Tibial nerve (tissue), 4 donors: ENCODE results near the gene PCDHGB3. TPM values are rescaled to one million over a fixed set of nuclear protein-coding genes. Genes with fewer than 3 reads are reported as not detected.
"Not testable (repeated sequence)": the region's sequence is repeated elsewhere in the genome, so short reads cannot be mapped to it uniquely, and the experiment has no call there.

Source experiments
- DNase-seq, 2 donors: peaks; one replicate each; pipeline ENCODE4 v3.0.0-alpha.2; 2019; ENCODE audit warnings: low spot score in 2 of 2
- H3K27ac ChIP-seq, 4 donors: fragments of 200-600 bp; sonication (generic) in 3 of 4; one replicate each; pipeline ENCODE4 v1.5.1; 2017 to 2019; ENCODE audit warnings: mild to moderate bottlenecking in 1 of 4
- H3K27me3 ChIP-seq, 2 donors: fragments of 200-600 bp; sonication (generic) in 1 of 2; one replicate each; pipeline versions ENCODE4 v1.5.1 to v1.6.0; 2017 to 2019
- H3K36me3 ChIP-seq, 3 donors: fragments of 200-600 bp; sonication (generic); one replicate each; pipeline ENCODE4 v1.5.1; 2018 to 2019
- H3K4me1 ChIP-seq, 4 donors: fragments of 200-600 bp; sonication (generic) in 3 of 4; one replicate each; pipeline ENCODE4 v1.5.1; 2017 to 2019
- H3K4me3 ChIP-seq, 4 donors: fragments of 200-600 bp; sonication (generic) in 3 of 4; one replicate each; pipeline ENCODE4 v1.5.1; 2017 to 2019; ENCODE audit warnings: mild to moderate bottlenecking in 1 of 4, moderate library complexity in 1 of 4
- H3K9me3 ChIP-seq, 4 donors: fragments of 200-600 bp; sonication (generic) in 3 of 4; one replicate each; pipeline ENCODE4 v1.5.1; 2017 to 2019
- EP300 ChIP-seq, 2 donors: sonication (generic); formaldehyde crosslinking; IDR thresholded peaks; one replicate each; pipeline ENCODE4 v1.6.1; 2017; ENCODE audit warnings: antibody characterized with exemption in 2 of 2, mild to moderate bottlenecking in 1 of 2
- POLR2A ChIP-seq, 2 donors: fragments of 450-650 bp; IDR thresholded peaks; one replicate each; pipeline ENCODE4 v1.6.1; 2017; ENCODE audit warnings: antibody characterized with exemption in 2 of 2, mild to moderate bottlenecking in 2 of 2, moderate library complexity in 2 of 2
- WGBS, 2 donors: methylation state at CpG; one replicate each; pipeline ENCODE4 v1.1.5; 2018; 5-methylcytosine and 5-hydroxymethylcytosine counted together
- total RNA-seq, 4 donors: library from RNA; depleted of rRNA; stranded (reverse); fragments of >200 nt; gene quantifications; one replicate each; pipeline ENCODE4 v1.1.0, GENCODE V29; 2016
- TF ChIP-seq, protein P1 (sequence below), 5 experiments: fragments of 200-600 bp in 3 of 5; fragments of 450-650 bp in 2 of 5; sonication (generic) in 3 of 5; IDR thresholded peaks; one replicate each; pipeline ENCODE4 v1.5.1; 2016 to 2019; ENCODE audit warnings: antibody characterized with exemption in 5 of 5, mild to moderate bottlenecking in 3 of 5, moderate library complexity in 2 of 5

The PCDHGB3 gene
- total RNA-seq, 4 donors from 2014 or later: 7.8 to 12.4 (median 10.1) TPM

DNA sequence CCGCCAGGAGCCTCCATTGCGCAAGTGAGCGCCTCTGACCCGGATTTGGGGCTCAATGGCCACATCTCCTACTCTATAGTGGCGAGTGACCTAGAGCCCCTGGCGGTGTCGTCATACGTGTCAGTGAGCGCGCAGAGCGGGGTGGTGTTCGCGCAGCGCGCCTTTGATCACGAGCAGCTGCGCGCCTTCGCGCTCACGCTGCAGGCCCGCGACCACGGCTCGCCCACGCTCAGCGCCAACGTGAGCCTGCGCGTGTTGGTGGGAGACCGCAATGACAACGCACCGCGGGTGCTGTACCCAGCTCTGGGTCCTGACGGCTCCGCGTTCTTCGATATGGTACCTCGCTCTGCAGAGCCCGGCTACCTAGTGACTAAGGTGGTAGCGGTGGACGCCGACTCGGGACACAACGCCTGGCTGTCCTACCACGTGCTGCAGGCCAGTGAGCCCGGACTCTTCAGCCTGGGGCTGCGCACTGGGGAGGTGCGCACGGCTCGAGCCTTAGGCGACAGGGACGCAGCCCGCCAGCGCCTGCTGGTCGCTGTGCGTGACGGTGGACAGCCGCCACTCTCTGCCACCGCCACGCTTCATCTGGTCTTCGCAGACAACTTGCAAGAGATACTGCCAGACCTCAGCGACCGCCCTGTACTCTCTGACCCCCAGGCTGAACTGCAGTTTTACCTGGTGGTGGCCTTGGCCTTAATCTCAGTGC is 39.7 kb downstream of the PCDHGB3 start:
- Histone ChIP-seq H3K27ac (no peak overlapping the region), H3K4me1 (peaks cover 0 to 4% (median 0%) of the 10 kb centered on the region in 4 donors), H3K9me3 (peaks cover 5 to 99% (median 48%) of the 10 kb centered on the region in 4 donors), H3K4me3 (no peak overlapping the region), H3K27me3 (no peaks in the 10 kb centered on the region), H3K36me3 (peaks cover 0 to 40% (median 0%) of the 10 kb centered on the region in 3 donors)
- TF ChIP-seq, protein P1, sequence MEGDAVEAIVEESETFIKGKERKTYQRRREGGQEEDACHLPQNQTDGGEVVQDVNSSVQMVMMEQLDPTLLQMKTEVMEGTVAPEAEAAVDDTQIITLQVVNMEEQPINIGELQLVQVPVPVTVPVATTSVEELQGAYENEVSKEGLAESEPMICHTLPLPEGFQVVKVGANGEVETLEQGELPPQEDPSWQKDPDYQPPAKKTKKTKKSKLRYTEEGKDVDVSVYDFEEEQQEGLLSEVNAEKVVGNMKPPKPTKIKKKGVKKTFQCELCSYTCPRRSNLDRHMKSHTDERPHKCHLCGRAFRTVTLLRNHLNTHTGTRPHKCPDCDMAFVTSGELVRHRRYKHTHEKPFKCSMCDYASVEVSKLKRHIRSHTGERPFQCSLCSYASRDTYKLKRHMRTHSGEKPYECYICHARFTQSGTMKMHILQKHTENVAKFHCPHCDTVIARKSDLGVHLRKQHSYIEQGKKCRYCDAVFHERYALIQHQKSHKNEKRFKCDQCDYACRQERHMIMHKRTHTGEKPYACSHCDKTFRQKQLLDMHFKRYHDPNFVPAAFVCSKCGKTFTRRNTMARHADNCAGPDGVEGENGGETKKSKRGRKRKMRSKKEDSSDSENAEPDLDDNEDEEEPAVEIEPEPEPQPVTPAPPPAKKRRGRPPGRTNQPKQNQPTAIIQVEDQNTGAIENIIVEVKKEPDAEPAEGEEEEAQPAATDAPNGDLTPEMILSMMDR (IDR thresholded peaks at IDR 0.05): no peak
- no peak for TF ChIP-seq POLR2A (IDR thresholded peaks at IDR 0.05)
- WGBS, 2 donors: 28% methylated on average over 20 to 48 of the region's 64 CpGs
- no peak for DNase-seq

DNA sequence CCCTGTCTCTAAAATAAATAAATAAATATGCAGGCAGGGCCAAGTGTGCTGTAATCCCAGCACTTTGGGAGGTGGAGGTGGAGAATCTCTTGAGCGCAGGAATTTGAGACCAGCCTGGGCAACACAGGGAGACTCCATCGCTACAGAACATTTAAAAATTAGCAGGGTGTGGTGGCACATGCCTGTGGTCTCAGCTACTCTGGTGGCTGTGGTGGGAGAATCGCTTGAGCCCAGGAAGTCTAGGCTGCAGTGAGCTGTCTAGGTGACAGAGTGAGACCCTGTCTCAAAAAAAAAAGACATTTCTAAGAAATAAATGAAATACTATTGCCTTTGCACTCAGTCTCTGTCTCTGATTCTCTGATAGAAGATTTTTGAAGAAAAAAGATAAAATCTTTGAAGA is 41.5 kb downstream of the PCDHGB3 start:
- TF ChIP-seq POLR2A (IDR thresholded peaks at IDR 0.05): no peak
- TF ChIP-seq, protein P1 (IDR thresholded peaks at IDR 0.05): no peak
- TF ChIP-seq EP300 (IDR thresholded peaks at IDR 0.05): no peak
- DNase-seq: no peak
- Histone ChIP-seq H3K4me1 (peaks cover 0 to 4% (median 0%) of the 10 kb centered on the region in 4 donors), H3K36me3 (peaks cover 0 to 34% (median 0%) of the 10 kb centered on the region in 3 donors), H3K4me3 (no peak overlapping the region), H3K27ac (no peak overlapping the region), H3K27me3 (no peaks in the 10 kb centered on the region), H3K9me3 (peaks cover 5 to 99% (median 45%) of the 10 kb centered on the region in 4 donors)
- WGBS, 2 donors: 61 to 73% methylated on average over 3 of the region's 3 CpGs

DNA sequence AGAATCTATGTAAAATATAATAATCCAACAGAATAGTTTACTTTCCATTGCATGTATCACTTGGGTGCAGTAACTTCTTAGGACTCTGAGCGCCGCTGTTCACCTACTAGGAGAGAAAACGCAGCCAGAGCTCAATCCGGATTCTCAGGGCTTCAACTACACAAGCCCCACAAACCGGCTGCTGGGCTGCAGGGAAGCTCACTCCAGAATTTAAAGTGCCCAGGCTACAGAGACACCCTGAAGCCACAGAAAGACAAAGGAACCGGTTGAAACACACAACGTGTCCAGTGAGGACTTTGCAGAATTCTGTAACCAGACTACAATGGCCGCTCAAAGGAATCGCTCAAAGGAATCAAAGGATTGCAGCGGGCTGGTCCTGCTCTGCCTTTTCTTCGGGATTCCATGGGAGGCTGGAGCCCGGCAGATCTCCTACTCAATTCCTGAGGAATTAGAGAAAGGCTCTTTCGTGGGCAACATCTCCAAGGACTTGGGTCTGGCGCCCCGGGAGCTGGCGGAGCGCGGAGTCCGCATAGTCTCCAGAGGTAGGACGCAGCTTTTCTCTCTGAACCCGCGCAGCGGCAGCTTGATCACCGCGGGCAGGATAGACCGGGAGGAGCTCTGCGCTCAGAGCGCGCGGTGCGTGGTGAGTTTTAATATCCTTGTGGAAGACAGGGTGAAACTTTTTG is 43.0 kb downstream of the PCDHGB3 start, which contains the start of gene PCDHGA10:
Gene PCDHGA10 (plus strand): TSS at position 134 of the 686 bp plus-strand sequence. CDS start 189 bp downstream, at position 323.
- DNase-seq: peak in 1 of 2 donors; percentile 38
- WGBS, 2 donors: 14 to 20% methylated on average over 29 to 31 of the region's 31 CpGs
- Histone ChIP-seq H3K36me3 (peaks cover 0 to 30% (median 0%) of the 10 kb centered on the region in 3 donors), H3K27me3 (no peaks in the 10 kb centered on the region), H3K9me3 (peaks cover 5 to 100% (median 44%) of the 10 kb centered on the region in 4 donors), H3K4me3 (peak within 1 kb of the TSS in 2 of 4 donors; percentile 34 to 37), H3K4me1 (peaks cover 0 to 9% (median 0%) of the 10 kb centered on the region in 4 donors), H3K27ac (no peak within 1 kb of the TSS)
- no peak for TF ChIP-seq POLR2A (IDR thresholded peaks at IDR 0.05)
- no peak for TF ChIP-seq EP300 (IDR thresholded peaks at IDR 0.05)
- TF ChIP-seq, protein P1 (IDR thresholded peaks at IDR 0.05): peak; percentile 10 to 32 (median 15)

DNA sequence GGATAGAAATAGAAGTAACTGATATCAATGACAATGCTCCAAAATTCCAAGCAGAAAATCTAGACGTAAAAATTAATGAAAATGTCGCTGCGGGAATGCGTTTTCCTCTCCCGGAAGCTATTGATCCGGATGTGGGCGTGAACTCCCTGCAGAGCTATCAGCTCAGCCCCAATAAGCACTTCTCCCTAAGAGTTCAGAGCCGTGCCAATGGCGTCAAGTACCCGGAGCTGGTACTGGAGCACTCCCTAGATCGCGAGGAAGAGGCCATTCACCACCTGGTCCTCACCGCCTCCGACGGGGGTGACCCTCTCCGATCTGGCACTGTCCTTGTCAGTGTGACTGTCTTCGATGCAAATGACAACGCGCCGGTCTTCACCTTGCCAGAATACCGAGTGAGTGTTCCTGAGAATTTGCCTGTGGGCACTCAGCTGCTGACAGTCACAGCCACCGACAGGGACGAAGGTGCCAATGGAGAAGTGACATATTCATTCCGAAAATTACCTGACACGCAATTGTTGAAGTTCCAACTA is 43.6 kb downstream of the PCDHGB3 start:
- no peak overlapping the region for H3K27ac ChIP-seq
- no peak for DNase-seq
- H3K4me1 ChIP-seq: peaks cover 0 to 14% (median 0%) of the 10 kb centered on the region in 4 donors
- TF ChIP-seq POLR2A (IDR thresholded peaks at IDR 0.05): no peak
- TF ChIP-seq, protein P1 (IDR thresholded peaks at IDR 0.05): no peak
- TF ChIP-seq EP300 (IDR thresholded peaks at IDR 0.05): no peak
- WGBS, 2 donors: 20 to 25% methylated on average over 25 of the region's 25 CpGs
- H3K27me3 ChIP-seq: no peaks in the 10 kb centered on the region
- peaks cover 5 to 100% (median 43%) of the 10 kb centered on the region in 4 donors for H3K9me3 ChIP-seq
- H3K36me3 ChIP-seq: peaks cover 0 to 29% (median 0%) of the 10 kb centered on the region in 3 donors
- H3K4me3 ChIP-seq: peak overlapping the region in 2 of 4 donors; percentile 34 to 37

DNA sequence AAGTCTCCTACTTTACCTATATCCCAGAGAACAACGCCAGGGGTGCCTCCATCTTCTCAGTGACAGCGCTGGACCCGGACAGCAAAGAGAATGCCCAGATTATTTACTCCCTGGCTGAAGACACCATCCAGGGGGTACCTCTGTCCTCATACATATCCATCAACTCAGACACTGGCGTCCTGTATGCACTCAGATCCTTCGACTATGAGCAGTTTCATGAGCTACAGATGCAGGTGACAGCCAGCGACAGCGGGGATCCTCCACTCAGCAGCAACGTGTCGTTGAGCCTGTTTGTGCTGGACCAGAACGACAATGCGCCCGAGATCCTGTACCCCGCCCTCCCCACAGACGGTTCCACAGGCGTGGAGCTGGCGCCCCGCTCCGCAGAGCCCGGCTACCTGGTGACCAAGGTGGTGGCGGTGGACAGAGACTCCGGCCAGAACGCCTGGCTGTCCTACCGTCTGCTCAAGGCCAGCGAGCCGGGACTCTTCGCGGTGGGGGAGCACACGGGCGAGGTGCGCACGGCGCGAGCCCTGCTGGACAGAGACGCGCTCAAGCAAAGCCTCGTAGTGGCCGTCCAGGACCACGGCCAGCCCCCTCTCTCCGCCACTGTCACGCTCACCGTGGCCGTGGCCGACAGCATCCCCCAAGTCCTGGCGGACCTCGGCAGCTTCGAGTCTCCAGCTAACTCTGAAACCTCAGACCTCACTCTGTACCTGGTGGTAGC is 44.7 kb downstream of the PCDHGB3 start:
- Histone ChIP-seq H3K36me3 (peaks cover 0 to 35% (median 0%) of the 10 kb centered on the region in 3 donors), H3K9me3 (peaks cover under 1 to 100% (median 46%) of the 10 kb centered on the region in 4 donors), H3K4me1 (peaks cover 0 to 20% (median 0%) of the 10 kb centered on the region in 4 donors)
- 26 to 40% methylated on average over 26 to 31 of the region's 46 CpGs for WGBS, 2 donors
- DNase-seq, H3K4me3 ChIP-seq, H3K27ac ChIP-seq, H3K27me3 ChIP-seq: not testable (repeated sequence)

- Histone ChIP-seq H3K36me3 (peaks cover 0 to 33% (median 0%) of the 10 kb centered on the region in 3 donors), H3K9me3 (peaks cover 0 to 100% (median 48%) of the 10 kb centered on the region in 4 donors), H3K4me1 (peaks cover 0 to 20% (median 0%) of the 10 kb centered on the region in 4 donors)
- H3K27ac ChIP-seq, H3K4me3 ChIP-seq, DNase-seq, H3K27me3 ChIP-seq: not testable (repeated sequence)
- 25 to 31% methylated on average over 15 to 21 of the region's 24 CpGs for WGBS, 2 donors
These were observed 45.2 kb downstream of the PCDHGB3 start for GRCh38 chr5:141415275-141415618.
